ENCODE data around the gene EBLN2. TPM values are rescaled to one million over a fixed set of nuclear protein-coding genes. Genes with fewer than 3 reads are reported as not detected.

Gene EBLN2
- total RNA-seq, 1 donor from 2014 or later, result 11.0 TPM

- DNase-seq (ENCODE audit: low spot score), result no peak
Observed at GRCh38 chr3:73107215-73107614, 45.8 kb downstream of the EBLN2 start.

- no peak for DNase-seq (ENCODE audit: low spot score)
Observed at GRCh38 chr3:73107676-73108187, 46.3 kb downstream of the EBLN2 start.

- DNase-seq (ENCODE audit: low spot score), result no peak
Observed at GRCh38 chr3:73108750-73109149, 47.3 kb downstream of the EBLN2 start.

GRCh38 chr3:73110530-73110929, 49.1 kb downstream of the EBLN2 start:
- no peak for DNase-seq (ENCODE audit: low spot score)

Other genes with a start within 250 kb of the EBLN2 start
- gene SHQ1, start 213.2 kb upstream of the EBLN2 start, total RNA-seq, result 31.4 TPM
- 3.6 TPM for gene GXYLT2, start 173.6 kb upstream of the EBLN2 start, total RNA-seq
- gene PPP4R2, start 64.8 kb upstream of the EBLN2 start, total RNA-seq, result 69.4 TPM